ENCODE data around the gene ZBBX.

The ZBBX gene

GRCh38 chr3:167350245-167350862 lies 29.7 kb downstream of the ZBBX start:
- H3K4me3 Mint-ChIP-seq, result no peak overlapping the region
- H3K9me3 Mint-ChIP-seq, result no peaks in the 10 kb centered on the region
- no peaks in the 10 kb centered on the region for H3K36me3 Mint-ChIP-seq (ENCODE audit: low read depth)
- no peaks in the 10 kb centered on the region for H3K4me1 Mint-ChIP-seq (ENCODE audit: low read depth)
- peaks cover 7% of the 10 kb centered on the region for H3K27me3 Mint-ChIP-seq
- H3K27ac Mint-ChIP-seq, result no peak overlapping the region

GRCh38 chr3:167346171-167346570 lies 33.9 kb downstream of the ZBBX start:
- no peaks in the 10 kb centered on the region for H3K9me3 Mint-ChIP-seq
- no peak overlapping the region for H3K27ac Mint-ChIP-seq
- H3K4me1 Mint-ChIP-seq (ENCODE audit: low read depth), result no peaks in the 10 kb centered on the region
- no peaks in the 10 kb centered on the region for H3K36me3 Mint-ChIP-seq (ENCODE audit: low read depth)
- H3K27me3 Mint-ChIP-seq, result peaks cover 4% of the 10 kb centered on the region
- no peak overlapping the region for H3K4me3 Mint-ChIP-seq

GRCh38 chr3:167330993-167331785 lies 48.9 kb downstream of the ZBBX start:
- Mint-ChIP-seq H3K27me3 (no peaks in the 10 kb centered on the region), H3K4me1 (ENCODE audit: low read depth) (no peaks in the 10 kb centered on the region), H3K27ac (no peak overlapping the region), H3K36me3 (ENCODE audit: low read depth) (no peaks in the 10 kb centered on the region), H3K4me3 (no peak overlapping the region), H3K9me3 (peaks cover 4% of the 10 kb centered on the region)

- H3K4me1 Mint-ChIP-seq (ENCODE audit: low read depth), result no peaks in the 10 kb centered on the region
- no peaks in the 10 kb centered on the region for H3K9me3 Mint-ChIP-seq
- H3K27me3 Mint-ChIP-seq, result no peaks in the 10 kb centered on the region
- H3K27ac Mint-ChIP-seq, result no peak overlapping the region
- no peaks in the 10 kb centered on the region for H3K36me3 Mint-ChIP-seq (ENCODE audit: low read depth)
- H3K4me3 Mint-ChIP-seq, result no peak overlapping the region
These were observed 56.5 kb downstream of the ZBBX start for GRCh38 chr3:167323572-167323971.

GRCh38 chr3:167318996-167319615 lies 61.0 kb downstream of the ZBBX start:
- H3K4me3 Mint-ChIP-seq, result no peak overlapping the region
- no peaks in the 10 kb centered on the region for H3K27me3 Mint-ChIP-seq
- no peak overlapping the region for H3K27ac Mint-ChIP-seq
- no peaks in the 10 kb centered on the region for H3K9me3 Mint-ChIP-seq
- H3K4me1 Mint-ChIP-seq (ENCODE audit: low read depth), result no peaks in the 10 kb centered on the region
- no peaks in the 10 kb centered on the region for H3K36me3 Mint-ChIP-seq (ENCODE audit: low read depth)

- H3K27ac Mint-ChIP-seq, result no peak overlapping the region
- H3K4me1 Mint-ChIP-seq (ENCODE audit: low read depth), result no peaks in the 10 kb centered on the region
- H3K9me3 Mint-ChIP-seq, result no peaks in the 10 kb centered on the region
- H3K4me3 Mint-ChIP-seq, result no peak overlapping the region
- no peaks in the 10 kb centered on the region for H3K36me3 Mint-ChIP-seq (ENCODE audit: low read depth)
- H3K27me3 Mint-ChIP-seq, result no peaks in the 10 kb centered on the region
These were observed 61.8 kb downstream of the ZBBX start for GRCh38 chr3:167318306-167318705.

- H3K4me3 Mint-ChIP-seq, result no peak overlapping the region
- H3K4me1 Mint-ChIP-seq (ENCODE audit: low read depth), result no peaks in the 10 kb centered on the region
- no peaks in the 10 kb centered on the region for H3K27me3 Mint-ChIP-seq
- no peaks in the 10 kb centered on the region for H3K9me3 Mint-ChIP-seq
- no peak overlapping the region for H3K27ac Mint-ChIP-seq
- H3K36me3 Mint-ChIP-seq (ENCODE audit: low read depth), result no peaks in the 10 kb centered on the region
These were observed 73.8 kb downstream of the ZBBX start for GRCh38 chr3:167306319-167306718.

GRCh38 chr3:167305340-167305890 lies 74.7 kb downstream of the ZBBX start:
- no peak overlapping the region for H3K4me3 Mint-ChIP-seq
- H3K9me3 Mint-ChIP-seq, result no peaks in the 10 kb centered on the region
- H3K36me3 Mint-ChIP-seq (ENCODE audit: low read depth), result no peaks in the 10 kb centered on the region
- no peak overlapping the region for H3K27ac Mint-ChIP-seq
- no peaks in the 10 kb centered on the region for H3K4me1 Mint-ChIP-seq (ENCODE audit: low read depth)
- H3K27me3 Mint-ChIP-seq, result no peaks in the 10 kb centered on the region

- Mint-ChIP-seq H3K4me1 (ENCODE audit: low read depth) (no peaks in the 10 kb centered on the region), H3K27me3 (no peaks in the 10 kb centered on the region), H3K27ac (no peak overlapping the region), H3K36me3 (ENCODE audit: low read depth) (no peaks in the 10 kb centered on the region), H3K9me3 (no peaks in the 10 kb centered on the region), H3K4me3 (no peak overlapping the region)
These were observed 76.0 kb downstream of the ZBBX start for GRCh38 chr3:167304077-167304476.

GRCh38 chr3:167302678-167303077 lies 77.4 kb downstream of the ZBBX start:
- H3K27me3 Mint-ChIP-seq, result no peaks in the 10 kb centered on the region
- no peak overlapping the region for H3K27ac Mint-ChIP-seq
- H3K36me3 Mint-ChIP-seq (ENCODE audit: low read depth), result no peaks in the 10 kb centered on the region
- H3K4me3 Mint-ChIP-seq, result no peak overlapping the region
- H3K9me3 Mint-ChIP-seq, result no peaks in the 10 kb centered on the region
- H3K4me1 Mint-ChIP-seq (ENCODE audit: low read depth), result no peaks in the 10 kb centered on the region

GRCh38 chr3:167300207-167300606 lies 79.9 kb downstream of the ZBBX start:
- H3K9me3 Mint-ChIP-seq, result no peaks in the 10 kb centered on the region
- no peaks in the 10 kb centered on the region for H3K27me3 Mint-ChIP-seq
- H3K4me3 Mint-ChIP-seq, result no peak overlapping the region
- H3K36me3 Mint-ChIP-seq (ENCODE audit: low read depth), result no peaks in the 10 kb centered on the region
- H3K4me1 Mint-ChIP-seq (ENCODE audit: low read depth), result no peaks in the 10 kb centered on the region
- H3K27ac Mint-ChIP-seq, result no peak overlapping the region

GRCh38 chr3:167289435-167289834 lies 90.7 kb downstream of the ZBBX start:
- H3K27me3 Mint-ChIP-seq, result no peaks in the 10 kb centered on the region
- no peaks in the 10 kb centered on the region for H3K36me3 Mint-ChIP-seq (ENCODE audit: low read depth)
- H3K27ac Mint-ChIP-seq, result no peak overlapping the region
- H3K9me3 Mint-ChIP-seq, result peaks cover 4% of the 10 kb centered on the region
- H3K4me1 Mint-ChIP-seq (ENCODE audit: low read depth), result no peaks in the 10 kb centered on the region
- H3K4me3 Mint-ChIP-seq, result no peak overlapping the region

- H3K27me3 Mint-ChIP-seq, result no peaks in the 10 kb centered on the region
- H3K4me1 Mint-ChIP-seq (ENCODE audit: low read depth), result no peaks in the 10 kb centered on the region
- H3K27ac Mint-ChIP-seq, result no peak overlapping the region
- no peak overlapping the region for H3K4me3 Mint-ChIP-seq
- H3K9me3 Mint-ChIP-seq, result peaks cover 4% of the 10 kb centered on the region
- no peaks in the 10 kb centered on the region for H3K36me3 Mint-ChIP-seq (ENCODE audit: low read depth)
These were observed 91.4 kb downstream of the ZBBX start for GRCh38 chr3:167288737-167289136.

- no peaks in the 10 kb centered on the region for H3K27me3 Mint-ChIP-seq
- no peak overlapping the region for H3K27ac Mint-ChIP-seq
- no peak overlapping the region for H3K4me3 Mint-ChIP-seq
- H3K4me1 Mint-ChIP-seq (ENCODE audit: low read depth), result no peaks in the 10 kb centered on the region
- H3K9me3 Mint-ChIP-seq, result peaks cover 4% of the 10 kb centered on the region
- no peaks in the 10 kb centered on the region for H3K36me3 Mint-ChIP-seq (ENCODE audit: low read depth)
These were observed 92.8 kb downstream of the ZBBX start for GRCh38 chr3:167287308-167287707.

GRCh38 chr3:167274141-167274874 lies 105.8 kb downstream of the ZBBX start:
- peak overlapping the region; percentile 31 for H3K27ac Mint-ChIP-seq
- H3K36me3 Mint-ChIP-seq (ENCODE audit: low read depth), result no peaks in the 10 kb centered on the region
- H3K4me3 Mint-ChIP-seq, result no peak overlapping the region
- H3K4me1 Mint-ChIP-seq (ENCODE audit: low read depth), result no peaks in the 10 kb centered on the region
- peaks cover 9% of the 10 kb centered on the region for H3K9me3 Mint-ChIP-seq
- no peaks in the 10 kb centered on the region for H3K27me3 Mint-ChIP-seq

All from stimulated activated naive CD8-positive, alpha-beta T cell treated with anti-CD3 and anti-CD28 coated beads, Interleukin-15, Interleukin-2, amounts not matched to agents 100 ng/mL and 50 ng/mL, for 24 hours (primary cell).